Breast epithelium (tissue), 3 donors: ENCODE data around the gene HERPUD2.
"Not testable (repeated sequence)": the region's sequence is repeated elsewhere in the genome, so short reads cannot be mapped to it uniquely, and the experiment has no call there.

Experiments
- POLR2A ChIP-seq: fragments of 450-650 bp; IDR thresholded peaks from one replicate; pipeline ENCODE4 v1.6.1; 2016; ENCODE audit warnings: antibody characterized with exemption, mild to moderate bottlenecking, moderate library complexity
- TF ChIP-seq, protein P1 (sequence below), 3 donors: fragments of 450-650 bp; IDR thresholded peaks; one replicate each; pipeline ENCODE4 v1.5.1; 2016 to 2017; ENCODE audit warnings: antibody characterized with exemption in 3 of 3, mild to moderate bottlenecking in 3 of 3, moderate library complexity in 3 of 3

DNA sequence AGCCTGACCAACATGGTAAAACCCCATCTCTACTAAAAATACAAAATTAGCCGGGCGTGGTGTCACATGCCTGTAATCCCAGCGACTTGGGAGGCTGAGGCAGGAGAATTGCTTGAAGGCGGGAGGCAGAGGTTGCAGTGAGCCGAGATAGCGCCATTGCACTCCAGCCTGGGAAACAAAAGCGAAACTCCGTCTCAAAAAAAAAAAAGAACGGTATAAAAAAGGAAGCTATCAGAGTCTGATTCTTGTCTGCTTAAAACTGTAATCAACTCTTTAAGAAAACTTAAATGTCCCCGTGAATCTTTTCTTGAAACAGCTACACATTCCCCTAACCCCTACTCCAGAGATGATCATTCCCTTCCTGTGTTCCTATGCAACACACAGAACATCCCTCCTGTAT lies 4.3 kb downstream of the HERPUD2 start:
- TF ChIP-seq, protein P1, sequence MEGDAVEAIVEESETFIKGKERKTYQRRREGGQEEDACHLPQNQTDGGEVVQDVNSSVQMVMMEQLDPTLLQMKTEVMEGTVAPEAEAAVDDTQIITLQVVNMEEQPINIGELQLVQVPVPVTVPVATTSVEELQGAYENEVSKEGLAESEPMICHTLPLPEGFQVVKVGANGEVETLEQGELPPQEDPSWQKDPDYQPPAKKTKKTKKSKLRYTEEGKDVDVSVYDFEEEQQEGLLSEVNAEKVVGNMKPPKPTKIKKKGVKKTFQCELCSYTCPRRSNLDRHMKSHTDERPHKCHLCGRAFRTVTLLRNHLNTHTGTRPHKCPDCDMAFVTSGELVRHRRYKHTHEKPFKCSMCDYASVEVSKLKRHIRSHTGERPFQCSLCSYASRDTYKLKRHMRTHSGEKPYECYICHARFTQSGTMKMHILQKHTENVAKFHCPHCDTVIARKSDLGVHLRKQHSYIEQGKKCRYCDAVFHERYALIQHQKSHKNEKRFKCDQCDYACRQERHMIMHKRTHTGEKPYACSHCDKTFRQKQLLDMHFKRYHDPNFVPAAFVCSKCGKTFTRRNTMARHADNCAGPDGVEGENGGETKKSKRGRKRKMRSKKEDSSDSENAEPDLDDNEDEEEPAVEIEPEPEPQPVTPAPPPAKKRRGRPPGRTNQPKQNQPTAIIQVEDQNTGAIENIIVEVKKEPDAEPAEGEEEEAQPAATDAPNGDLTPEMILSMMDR (IDR thresholded peaks at IDR 0.05), result not testable (repeated sequence)
- TF ChIP-seq POLR2A, result not testable (repeated sequence)
